ENCODE data around the gene KL.

Gene KL

GRCh38 chr13:33016414-33017322, at the start of gene KL:
KL (plus strand) TSS chr13:33016423; CDS start chr13:33016441, 18 bp downstream.
- DNase-seq = no peak

- no peak for DNase-seq
Measured at GRCh38 chr13:32967584-32968182, 48.5 kb upstream of the KL start.

DNA sequence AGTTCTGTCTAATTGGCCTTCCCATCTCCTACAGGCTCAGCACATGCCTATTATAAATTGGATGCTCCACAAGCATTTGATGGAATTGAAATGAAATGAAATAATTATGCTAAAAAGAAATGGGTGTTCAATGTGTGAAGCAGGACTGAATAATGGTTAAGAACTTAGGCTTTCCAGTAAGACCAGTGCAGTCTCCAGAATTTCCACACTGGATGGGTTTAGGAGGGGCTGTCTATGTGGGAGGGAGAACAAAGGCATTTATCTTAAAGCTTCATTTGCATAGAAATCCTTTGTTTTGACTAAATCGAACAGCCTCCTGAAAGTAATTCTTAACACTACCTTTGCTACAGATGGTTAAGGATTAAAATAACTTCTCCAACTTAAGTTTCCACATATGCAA, 47.9 kb upstream of the KL start:
- no peak for DNase-seq

DNA sequence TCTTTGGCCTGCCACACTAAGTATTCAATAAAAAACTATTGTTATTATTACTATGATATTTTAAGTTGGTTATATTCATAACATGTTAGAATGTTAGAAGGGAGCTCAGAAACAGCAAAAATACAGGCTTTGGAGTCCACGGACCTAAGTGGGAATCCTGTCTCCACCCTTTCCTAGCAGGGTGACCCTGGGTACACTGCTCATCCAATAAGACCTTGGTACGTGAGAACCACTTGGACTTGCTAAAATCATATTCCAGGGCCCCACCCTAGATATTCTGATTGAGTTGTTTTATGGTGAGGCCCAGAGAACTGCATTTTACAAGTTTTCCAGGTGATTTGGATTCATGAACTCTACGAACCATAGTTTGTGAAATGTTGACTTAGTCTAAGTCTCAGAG, 47.4 kb upstream of the KL start:
- no peak for DNase-seq

- peak; percentile 33 for DNase-seq
Measured at GRCh38 chr13:32969516-32969941, 46.7 kb upstream of the KL start.

- no peak for DNase-seq
Measured at GRCh38 chr13:32976056-32976805, 40.0 kb upstream of the KL start.

DNA sequence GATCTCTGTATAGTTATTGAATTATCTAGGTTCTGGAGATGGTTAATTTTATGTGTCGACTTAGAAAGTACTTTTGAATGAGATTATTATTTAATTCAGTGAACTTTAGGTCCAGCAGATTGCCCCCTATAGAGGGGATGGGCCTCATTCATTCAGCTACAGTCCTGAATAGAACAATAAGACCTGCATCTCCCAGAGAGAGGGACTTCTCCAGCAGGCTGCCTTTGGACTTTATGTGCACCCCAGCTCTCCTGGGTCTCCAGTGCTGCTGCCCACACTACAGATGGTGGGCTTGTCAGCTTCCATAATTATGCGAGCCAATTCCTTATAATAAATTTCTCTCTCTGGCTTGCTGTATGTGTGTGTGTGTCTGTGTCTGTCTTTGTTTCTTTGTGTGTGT, 39.3 kb upstream of the KL start:
- DNase-seq = no peak

DNA sequence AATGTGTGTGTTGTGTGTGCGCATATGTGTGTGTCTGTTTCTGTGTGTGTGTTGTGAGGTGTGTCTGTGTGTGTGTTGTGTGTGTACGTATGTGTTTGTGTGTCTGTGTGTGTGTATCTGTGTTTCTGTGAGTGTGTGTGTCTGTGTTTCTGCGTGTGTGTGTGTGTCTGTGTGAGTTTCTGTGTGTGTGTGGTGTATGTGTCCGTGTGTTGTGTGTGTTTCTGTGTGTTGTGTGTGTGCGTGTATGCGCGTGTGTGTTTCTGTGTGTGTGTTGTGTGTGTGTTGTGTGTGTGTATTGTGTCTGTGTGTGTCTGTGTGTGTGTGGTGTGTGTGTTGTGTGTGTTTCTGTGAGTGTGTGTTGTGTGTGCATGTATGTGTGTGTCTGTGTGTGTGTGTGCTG, 38.9 kb upstream of the KL start:
- no peak for DNase-seq

DNA sequence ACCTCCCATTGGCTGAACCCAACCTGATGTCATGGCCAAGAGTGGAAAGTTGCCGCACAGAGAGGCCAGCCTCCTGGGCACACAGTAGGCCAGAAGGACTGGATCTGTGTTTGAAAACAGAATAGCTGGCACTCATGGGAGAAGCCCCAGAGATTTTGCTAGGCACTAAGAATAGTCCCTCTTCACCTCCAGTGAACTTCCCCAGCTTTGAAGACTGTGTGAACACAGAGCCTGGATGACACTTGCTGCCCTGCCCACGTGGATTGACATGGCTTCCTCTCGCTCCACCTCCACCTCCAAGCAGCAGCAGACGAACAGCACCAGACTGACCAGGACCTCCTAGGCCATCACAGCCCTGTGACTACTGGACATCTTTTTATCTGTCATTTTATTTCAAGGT, 37.9 kb upstream of the KL start:
- no peak for DNase-seq

- DNase-seq = no peak
Measured at GRCh38 chr13:32983058-32983457, 33.2 kb upstream of the KL start.

DNA sequence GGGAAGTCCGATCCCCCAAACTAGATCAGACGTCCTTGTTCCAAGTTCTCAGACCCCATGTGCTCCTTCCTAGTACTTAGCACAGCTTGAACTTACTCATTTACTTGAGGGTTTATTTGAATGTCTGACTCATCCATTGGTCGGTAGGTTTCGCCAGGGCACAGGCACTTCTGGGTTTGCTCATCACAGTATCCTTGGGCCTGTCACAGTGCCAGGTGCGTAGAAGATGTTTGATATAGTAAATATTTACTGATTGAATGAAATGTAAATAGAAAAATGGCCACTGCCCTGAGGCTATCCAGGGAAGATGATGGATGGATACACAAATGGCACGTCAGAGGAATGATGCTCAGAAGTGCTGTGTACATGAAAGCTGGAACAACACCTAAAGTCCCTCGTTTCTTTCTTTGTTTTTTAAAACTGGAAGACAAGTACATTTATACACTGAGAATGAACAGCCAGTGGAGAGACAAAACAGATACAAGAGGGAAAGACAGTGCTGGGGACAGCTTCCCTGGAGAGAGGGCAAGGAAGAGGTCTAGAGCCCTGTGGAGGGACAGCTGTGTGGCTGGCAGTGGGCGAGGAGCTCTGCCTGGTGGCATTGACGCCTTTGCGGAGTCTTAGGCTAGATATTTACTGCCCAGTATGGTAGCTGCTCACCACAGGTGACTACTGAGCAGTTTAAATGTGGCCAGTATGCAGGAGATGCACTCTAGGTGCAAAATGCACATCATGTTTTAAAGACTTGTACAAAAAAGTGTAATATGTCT, 31.2 kb upstream of the KL start:
- no peak for DNase-seq

DNA sequence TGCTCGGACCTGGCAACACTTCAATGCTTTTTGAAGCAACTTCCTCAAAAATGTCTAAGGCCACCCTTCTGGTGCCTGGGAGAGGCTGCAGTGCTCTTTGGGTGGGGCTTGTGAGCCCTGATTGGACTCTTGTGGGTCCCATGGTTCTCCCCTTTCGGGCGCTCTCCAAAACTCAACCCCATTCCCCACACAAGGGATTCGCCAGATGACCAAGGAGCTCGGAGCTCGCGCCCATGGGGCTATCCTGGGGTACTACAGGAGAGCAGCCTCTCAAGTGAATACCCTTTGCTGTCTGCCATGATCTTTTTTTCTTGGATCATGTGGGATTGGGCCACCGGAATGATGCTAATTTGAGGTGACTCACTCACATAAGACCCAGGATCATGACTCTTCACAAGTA, 29.7 kb upstream of the KL start:
- DNase-seq = no peak

- DNase-seq = no peak
Measured at GRCh38 chr13:32987462-32987861, 28.8 kb upstream of the KL start.

DNA sequence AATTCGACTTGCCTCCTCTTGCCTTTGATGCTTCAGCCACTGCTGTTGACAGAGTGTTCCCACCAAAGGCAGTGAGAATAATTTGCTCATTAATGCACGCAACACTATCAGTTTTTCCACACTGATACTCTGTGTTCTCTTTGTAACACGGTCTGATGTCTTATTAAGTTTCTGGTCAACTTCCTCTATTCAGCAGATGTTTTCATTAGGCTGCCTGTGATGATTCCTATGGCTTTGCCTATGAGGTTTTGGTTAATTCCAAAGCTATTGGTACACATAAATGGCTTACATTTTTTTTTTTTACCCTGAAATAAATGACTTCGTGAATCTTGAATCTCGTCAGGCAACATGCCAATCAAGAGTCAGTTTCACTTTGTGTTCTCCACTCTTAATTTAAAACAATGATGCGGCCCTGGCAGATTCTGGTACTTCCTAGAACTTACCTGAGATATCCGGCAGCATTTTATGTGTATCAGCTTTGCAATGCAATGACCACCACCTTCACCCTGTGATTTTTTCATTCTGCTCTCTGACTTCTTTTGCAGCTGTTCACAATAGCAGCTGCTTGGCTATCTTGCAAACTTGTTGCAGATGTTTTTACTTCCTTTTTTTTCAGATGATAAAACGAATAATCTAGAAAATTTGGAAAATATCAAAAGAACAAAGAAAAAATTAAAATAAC, 27.5 kb upstream of the KL start:
- no peak for DNase-seq

DNA sequence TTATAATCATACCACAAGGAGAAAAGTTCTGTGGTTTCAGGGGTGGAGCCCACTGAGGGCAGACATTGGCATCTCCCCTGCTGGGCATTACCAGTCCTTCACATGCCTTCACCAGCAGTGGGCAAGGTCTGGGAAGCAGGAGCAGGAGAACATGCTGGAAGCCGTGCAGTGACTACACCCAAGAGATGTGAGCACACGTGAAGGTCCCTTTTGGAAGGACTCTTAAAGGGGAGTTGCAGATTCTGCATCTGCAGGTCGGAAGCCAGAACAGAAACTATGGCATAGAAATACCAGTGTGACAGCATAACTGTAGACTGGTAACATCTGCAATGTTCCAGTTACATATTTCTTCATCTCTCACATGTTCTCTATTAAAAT, 26.9 kb upstream of the KL start:
- DNase-seq = no peak

DNA sequence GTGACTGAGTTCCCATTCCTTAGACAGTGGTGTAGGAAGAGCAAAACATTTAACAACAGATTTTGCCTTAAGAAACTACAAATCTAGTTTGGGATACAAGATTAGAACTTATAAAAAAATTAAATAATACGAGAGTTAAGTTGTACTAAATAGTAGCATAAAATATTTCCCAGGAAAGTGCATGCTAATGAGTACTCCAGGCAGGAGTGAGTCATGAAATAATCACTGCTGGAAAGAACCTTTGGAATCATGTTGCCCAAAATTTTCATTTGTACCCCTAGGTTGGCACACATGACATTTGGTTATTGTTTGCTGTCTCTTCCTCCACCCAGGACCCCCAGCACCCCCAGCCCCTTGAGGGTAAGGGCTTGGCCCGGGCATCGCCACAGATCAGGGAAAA, 26.3 kb upstream of the KL start:
- DNase-seq = no peak

DNA sequence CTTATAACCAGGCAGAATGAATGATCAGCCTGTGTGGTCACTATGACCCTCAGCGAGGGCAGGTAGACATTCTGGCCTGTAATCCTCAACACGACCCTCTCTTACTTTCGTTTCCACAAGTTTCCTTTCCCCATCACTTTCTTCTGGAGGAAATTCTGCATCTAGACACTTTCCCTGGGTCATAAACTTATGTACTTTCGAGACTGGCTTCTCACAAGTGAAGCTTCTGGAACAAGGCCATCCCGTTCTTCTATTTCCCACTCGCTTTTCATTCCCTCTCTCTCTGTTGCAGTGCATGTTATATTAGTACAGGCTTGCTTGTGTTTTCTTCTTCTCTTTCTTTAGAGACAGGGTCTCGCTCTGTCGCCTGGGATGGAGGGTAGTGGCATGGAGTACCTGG, 23.1 kb upstream of the KL start:
- no peak for DNase-seq

DNA sequence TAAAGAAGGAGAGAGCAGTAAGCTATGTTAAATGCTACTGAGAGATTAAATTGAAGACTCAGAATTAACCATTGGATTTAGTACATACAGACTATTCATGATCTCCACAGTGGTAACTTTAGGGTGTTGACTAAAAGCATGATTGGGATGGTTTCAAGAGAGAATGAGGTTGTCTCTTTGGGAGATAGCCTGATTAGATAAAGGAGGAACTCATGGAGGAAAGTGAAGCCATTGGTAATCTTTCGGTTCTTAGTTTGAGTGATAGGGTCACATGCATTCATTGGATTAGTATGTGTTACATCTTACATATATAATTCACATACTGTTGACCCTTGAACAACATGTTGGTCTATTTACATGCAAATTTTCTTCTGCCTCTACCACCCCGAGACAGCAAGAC, 18.8 kb upstream of the KL start:
- DNase-seq = no peak

DNA sequence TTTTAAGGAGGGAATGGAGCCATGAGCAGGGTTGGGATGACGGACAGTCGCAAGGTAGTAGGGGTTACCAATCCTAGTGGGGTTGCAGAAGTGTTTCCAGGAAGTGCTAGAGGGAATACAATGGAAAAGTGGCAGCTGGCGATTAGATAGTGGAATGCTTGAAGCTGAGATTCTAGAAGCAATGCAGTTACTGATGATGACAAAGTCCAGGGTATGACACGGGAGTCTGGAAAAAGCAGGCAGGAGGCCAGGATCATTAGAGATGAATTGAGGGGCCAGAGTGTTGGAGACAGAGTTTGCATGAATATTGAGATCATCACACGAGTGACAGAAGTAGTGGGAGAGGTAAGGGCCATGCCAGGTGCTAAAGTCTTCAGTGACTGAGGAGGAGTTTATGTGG, 17.3 kb upstream of the KL start:
- no peak for DNase-seq

DNA sequence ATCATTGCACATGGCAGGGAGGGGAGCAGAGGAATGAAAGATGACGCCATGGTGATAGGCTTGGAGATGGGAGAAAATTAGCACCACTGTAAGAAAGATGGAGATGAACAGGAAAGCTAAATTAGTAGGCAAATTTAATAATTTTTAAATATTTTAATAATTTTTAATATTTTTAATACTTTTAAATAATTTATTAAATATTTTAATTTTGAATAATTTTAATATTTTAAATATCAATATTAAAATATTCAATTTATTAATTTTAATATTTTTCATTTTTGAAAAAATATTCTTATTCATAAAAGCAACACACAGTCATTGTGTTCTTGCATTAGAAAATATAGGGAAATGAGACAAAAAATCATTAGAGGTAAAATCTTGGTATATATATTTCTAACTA, 15.9 kb upstream of the KL start:
- no peak for DNase-seq

DNA sequence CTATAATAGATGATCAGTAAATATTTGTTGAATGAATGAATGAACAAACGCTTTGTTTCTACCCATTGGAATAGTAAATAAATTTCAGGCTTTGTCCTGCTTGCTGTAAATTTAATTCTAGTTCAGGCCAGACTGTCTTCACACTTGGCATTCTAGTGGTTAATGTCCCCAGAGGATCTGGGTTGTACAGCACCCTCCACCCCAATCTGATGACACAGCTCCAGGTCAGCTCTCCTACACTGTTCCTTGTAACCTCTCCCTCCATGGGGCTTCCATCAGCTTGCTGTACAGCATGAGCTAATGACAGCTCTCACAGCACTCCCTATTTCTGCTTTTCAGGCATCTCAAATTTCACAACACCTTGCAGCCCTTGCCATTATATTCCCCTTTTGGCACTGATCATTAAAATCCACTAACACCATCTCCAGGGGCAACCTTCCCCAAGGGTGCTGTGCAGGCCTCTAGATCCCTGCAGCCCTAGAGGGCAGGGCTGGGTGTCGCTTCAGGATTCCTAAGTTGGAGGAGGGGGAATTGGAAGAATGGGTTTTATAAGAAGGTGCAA, 12.7 kb upstream of the KL start:
- no peak for DNase-seq

DNA sequence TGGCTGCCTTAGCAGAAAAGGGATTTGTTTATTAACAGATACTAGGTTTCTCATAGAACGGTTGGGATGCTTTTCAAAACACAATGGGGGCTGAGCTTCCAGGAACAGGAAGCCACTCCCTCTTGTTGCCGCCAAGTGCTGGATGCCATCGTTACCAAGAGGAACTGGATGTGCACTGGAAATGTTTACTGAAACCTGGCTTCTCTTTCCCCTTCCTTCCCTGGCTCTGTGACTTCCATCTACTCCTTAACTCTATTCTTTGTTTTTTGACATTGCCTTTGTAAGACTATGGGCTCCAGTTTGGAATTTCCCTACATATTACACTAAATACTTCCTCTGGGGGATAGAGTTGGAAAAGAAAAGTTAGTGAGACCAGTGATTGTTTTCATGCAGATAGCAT, 11.7 kb upstream of the KL start:
- no peak for DNase-seq

All from amniotic stem cell (primary cell).